ENCODE results near the gene YTHDF1.
"Not testable (repeated sequence)": the region's sequence is repeated elsewhere in the genome, so short reads cannot be mapped to it uniquely, and the experiment has no call there.

YTHDF1 gene

DNA sequence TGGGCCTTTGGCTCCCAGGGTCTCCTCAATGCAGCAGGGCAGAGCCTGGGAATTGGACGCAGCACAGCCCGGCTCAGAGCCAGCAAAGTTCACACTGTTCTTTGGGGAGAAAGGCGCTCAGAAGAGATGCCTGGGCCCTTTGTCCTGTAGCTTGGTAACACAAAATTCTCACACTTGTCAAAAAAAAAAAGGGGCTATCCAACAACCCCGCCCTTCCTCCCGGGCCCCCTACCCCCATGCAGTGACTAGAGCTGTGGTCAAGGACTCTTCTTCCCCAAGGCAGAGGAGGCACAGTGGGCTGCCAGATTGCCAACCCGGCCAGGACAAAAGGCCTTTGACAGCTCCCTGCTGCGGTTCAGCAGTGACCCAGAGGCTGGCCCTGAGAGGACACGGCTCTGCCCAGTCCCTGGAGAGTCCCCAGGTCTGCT, 36.4 kb upstream of the YTHDF1 start:
- H3K18ac ChIP-seq (ENCODE audit: low read depth in 1 of 2, low read length in 2 of 2) = no peak overlapping the region
- H2BK15ac ChIP-seq (ENCODE audit: low read depth, poor library complexity, severe bottlenecking) = no peak overlapping the region
- peaks cover 0 to 39% of the 10 kb centered on the region in 2 experiments for H3K36me3 ChIP-seq (ENCODE audit: control insufficient read depth in 1 of 2, insufficient read depth in 2 of 2, low read depth in 1 of 2, low read length in 2 of 2)
- H3K4ac ChIP-seq (ENCODE audit: low read depth in 1 of 2, low read length in 2 of 2) = no peak overlapping the region
- no peaks in the 10 kb centered on the region for H3K9me3 ChIP-seq (ENCODE audit: control insufficient read depth, low read length)
- no peak overlapping the region for H3K4me2 ChIP-seq (ENCODE audit: low read length, poor library complexity, severe bottlenecking)
- no peak overlapping the region for H2BK120ac ChIP-seq (ENCODE audit: low read depth, low read length)
- H3K14ac ChIP-seq (ENCODE audit: low read length in 2 of 2) = no peak overlapping the region
- no peak overlapping the region for H3K23ac ChIP-seq (ENCODE audit: low read length in 2 of 2)
- 82% methylated on average over 8 of the region's 8 CpGs for WGBS
- H2BK5ac ChIP-seq (ENCODE audit: low read depth, low read length, poor library complexity, severe bottlenecking) = no peak overlapping the region
- no peak overlapping the region for H2AFZ ChIP-seq (ENCODE audit: low read depth, low read length)
- peak overlapping the region; percentile 41 for H2AK5ac ChIP-seq (ENCODE audit: low read length, severe bottlenecking)
- H3K79me1 ChIP-seq (replicated peaks; ENCODE audit: low read length, poor library complexity, severe bottlenecking) = peaks cover 20% of the 10 kb centered on the region
- H3K27ac ChIP-seq (ENCODE audit: low read length, poor library complexity, severe bottlenecking) = no peak overlapping the region
- H3K9ac ChIP-seq (ENCODE audit: low read length) = no peak overlapping the region
- peaks cover 19 to 86% of the 10 kb centered on the region in 2 experiments for H3K27me3 ChIP-seq (ENCODE audit: control insufficient read depth in 1 of 2, insufficient read depth in 1 of 2, low read length in 2 of 2)
- H3K4me1 ChIP-seq (ENCODE audit: control insufficient read depth, insufficient read depth, low read depth, low read length) = peaks cover 76% of the 10 kb centered on the region
- DNase-seq = no peak
- no peak overlapping the region for H2BK12ac ChIP-seq (ENCODE audit: low read length in 2 of 2)
- no peak overlapping the region for H4K91ac ChIP-seq (ENCODE audit: low read length)
- H3K4me3 ChIP-seq (ENCODE audit: insufficient read depth in 1 of 2, low read depth in 1 of 2, low read length in 2 of 2) = no peak overlapping the region
- H4K8ac ChIP-seq (ENCODE audit: low read length) = no peak overlapping the region

DNA sequence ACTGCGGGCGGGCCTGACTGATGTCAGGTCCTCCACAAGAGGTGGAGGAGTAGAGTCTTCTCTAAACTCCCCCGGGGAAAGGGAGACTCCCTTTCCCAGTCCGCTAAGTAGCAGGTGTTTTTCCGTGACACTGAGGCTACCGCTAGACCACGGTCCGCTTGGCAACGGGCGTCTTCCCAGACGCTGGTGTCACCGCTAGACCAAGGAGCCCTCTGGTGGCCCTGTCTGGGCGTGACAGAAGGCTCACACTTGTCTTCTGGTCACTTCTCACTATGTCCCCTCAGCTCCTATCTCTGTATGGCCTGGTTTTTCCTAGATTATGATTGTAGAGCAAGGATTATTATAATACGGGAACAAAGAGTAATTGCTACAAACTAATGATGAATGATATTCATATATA, 35.4 kb upstream of the YTHDF1 start:
- not testable (repeated sequence) for H4K8ac ChIP-seq (ENCODE audit: low read length); H2AFZ ChIP-seq (ENCODE audit: low read depth, low read length); H3K4me3 ChIP-seq (ENCODE audit: insufficient read depth in 1 of 2, low read depth in 1 of 2, low read length in 2 of 2); H3K27ac ChIP-seq (ENCODE audit: low read length, poor library complexity, severe bottlenecking); H2BK12ac ChIP-seq (ENCODE audit: low read length in 2 of 2); H3K18ac ChIP-seq (ENCODE audit: low read depth in 1 of 2, low read length in 2 of 2); H3K9ac ChIP-seq (ENCODE audit: low read length); H3K23ac ChIP-seq (ENCODE audit: low read length in 2 of 2); H4K91ac ChIP-seq (ENCODE audit: low read length); H3K14ac ChIP-seq (ENCODE audit: low read length in 2 of 2); H2BK120ac ChIP-seq (ENCODE audit: low read depth, low read length); H2BK15ac ChIP-seq (ENCODE audit: low read depth, poor library complexity, severe bottlenecking); H2BK5ac ChIP-seq (ENCODE audit: low read depth, low read length, poor library complexity, severe bottlenecking); H3K4me2 ChIP-seq (ENCODE audit: low read length, poor library complexity, severe bottlenecking); H3K9me3 ChIP-seq (ENCODE audit: control insufficient read depth, low read length); H2AK5ac ChIP-seq (ENCODE audit: low read length, severe bottlenecking); H3K4ac ChIP-seq (ENCODE audit: low read depth in 1 of 2, low read length in 2 of 2)
- Histone ChIP-seq H3K27me3 (ENCODE audit: control insufficient read depth in 1 of 2, insufficient read depth in 1 of 2, low read length in 2 of 2) (peaks cover 19 to 86% of the 10 kb centered on the region in 2 experiments), H3K79me1 (replicated peaks; ENCODE audit: low read length, poor library complexity, severe bottlenecking) (peaks cover 20% of the 10 kb centered on the region), H3K4me1 (ENCODE audit: control insufficient read depth, insufficient read depth, low read depth, low read length) (peaks cover 80% of the 10 kb centered on the region), H3K36me3 (ENCODE audit: control insufficient read depth in 1 of 2, insufficient read depth in 2 of 2, low read depth in 1 of 2, low read length in 2 of 2) (peaks cover 0 to 40% of the 10 kb centered on the region in 2 experiments)
- WGBS = 16% methylated on average over 11 of the region's 14 CpGs
- DNase-seq = peak; percentile 34

DNA sequence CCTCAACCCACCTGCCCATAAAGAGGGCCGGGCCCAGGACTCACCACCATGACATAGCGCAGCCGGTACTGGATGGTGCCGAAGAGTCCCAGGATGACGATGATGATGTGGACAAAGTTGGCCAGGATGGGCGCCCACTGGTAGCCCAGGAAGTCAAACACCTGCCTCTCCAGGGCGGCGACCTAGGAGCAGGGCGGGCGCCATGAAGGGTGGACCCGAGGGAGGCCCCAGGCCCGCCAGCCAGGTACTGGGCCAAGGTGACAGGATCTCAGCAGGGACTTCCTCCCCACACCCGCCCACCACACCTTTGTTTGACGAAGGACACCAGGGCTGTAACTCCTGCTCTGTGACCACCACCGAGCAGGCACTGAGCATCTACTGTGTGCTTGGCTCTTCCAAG, 34.0 kb upstream of the YTHDF1 start:
- Histone ChIP-seq H3K4me2 (ENCODE audit: low read length, poor library complexity, severe bottlenecking) (no peak overlapping the region), H3K4me3 (ENCODE audit: insufficient read depth in 1 of 2, low read depth in 1 of 2, low read length in 2 of 2) (no peak overlapping the region)

DNA sequence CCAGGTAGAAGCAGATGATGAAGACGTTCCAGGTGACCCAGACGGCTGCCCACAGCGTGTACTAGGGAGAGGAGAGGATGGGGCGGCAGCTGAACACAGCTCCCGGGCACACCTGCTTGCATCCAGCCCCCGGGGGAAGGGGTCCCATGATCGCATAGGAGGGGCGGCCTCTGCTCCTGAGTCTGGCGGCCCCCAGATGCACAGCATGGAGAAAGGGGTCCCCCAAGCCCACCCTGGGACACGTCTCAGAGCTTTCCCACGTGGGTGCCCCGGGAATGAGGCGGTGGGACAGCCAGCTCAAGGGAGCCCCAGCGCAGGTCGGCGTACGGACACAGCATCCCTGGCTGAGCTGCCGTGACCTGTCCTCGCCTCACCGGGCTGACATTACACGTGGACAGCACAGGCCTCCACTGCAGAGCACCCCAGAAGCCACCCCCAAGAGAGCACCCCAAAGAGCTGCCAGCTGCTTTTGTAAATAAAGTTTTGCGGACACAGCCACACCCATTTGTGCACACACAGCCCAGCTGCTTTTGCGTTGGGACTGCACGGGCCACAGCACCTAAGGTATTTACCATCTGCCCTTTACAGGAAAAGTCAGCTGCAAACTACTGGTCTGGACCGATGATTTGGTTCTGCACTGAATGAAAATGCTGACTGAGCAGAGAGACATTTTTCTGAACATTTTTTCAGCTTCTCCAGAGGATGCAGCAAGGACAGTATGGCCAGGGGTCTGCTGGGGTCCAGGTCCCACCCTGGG, 33.1 kb upstream of the YTHDF1 start:
- no peak overlapping the region for H2BK15ac ChIP-seq (ENCODE audit: low read depth, poor library complexity, severe bottlenecking)
- H3K4me2 ChIP-seq (ENCODE audit: low read length, poor library complexity, severe bottlenecking) = peak overlapping the region; percentile 23
- H2BK120ac ChIP-seq (ENCODE audit: low read depth, low read length) = no peak overlapping the region
- peaks cover 0 to 55% of the 10 kb centered on the region in 2 experiments for H3K36me3 ChIP-seq (ENCODE audit: control insufficient read depth in 1 of 2, insufficient read depth in 2 of 2, low read depth in 1 of 2, low read length in 2 of 2)
- H3K4me1 ChIP-seq (ENCODE audit: control insufficient read depth, insufficient read depth, low read depth, low read length) = peaks cover 67% of the 10 kb centered on the region
- H4K8ac ChIP-seq (ENCODE audit: low read length) = no peak overlapping the region
- H3K4me3 ChIP-seq (ENCODE audit: insufficient read depth in 1 of 2, low read depth in 1 of 2, low read length in 2 of 2) = no peak overlapping the region
- DNase-seq = no peak
- H3K27ac ChIP-seq (ENCODE audit: low read length, poor library complexity, severe bottlenecking) = peak overlapping the region; percentile 65
- H2BK12ac ChIP-seq (ENCODE audit: low read length in 2 of 2) = no peak overlapping the region
- no peaks in the 10 kb centered on the region for H3K9me3 ChIP-seq (ENCODE audit: control insufficient read depth, low read length)
- H3K9ac ChIP-seq (ENCODE audit: low read length) = no peak overlapping the region
- peak overlapping the region; percentile 90 for H2AK5ac ChIP-seq (ENCODE audit: low read length, severe bottlenecking)
- H3K23ac ChIP-seq (ENCODE audit: low read length in 2 of 2) = no peak overlapping the region
- no peak overlapping the region for H3K18ac ChIP-seq (ENCODE audit: low read depth in 1 of 2, low read length in 2 of 2)
- H2AFZ ChIP-seq (ENCODE audit: low read depth, low read length) = no peak overlapping the region
- peaks cover 16% of the 10 kb centered on the region for H3K79me1 ChIP-seq (replicated peaks; ENCODE audit: low read length, poor library complexity, severe bottlenecking)
- H4K91ac ChIP-seq (ENCODE audit: low read length) = no peak overlapping the region
- WGBS = 78% methylated on average over 25 of the region's 25 CpGs
- H3K14ac ChIP-seq (ENCODE audit: low read length in 2 of 2) = no peak overlapping the region
- H2BK5ac ChIP-seq (ENCODE audit: low read depth, low read length, poor library complexity, severe bottlenecking) = peak overlapping the region; percentile 21
- H3K4ac ChIP-seq (ENCODE audit: low read depth in 1 of 2, low read length in 2 of 2) = no peak overlapping the region
- peaks cover 12 to 77% of the 10 kb centered on the region in 2 experiments for H3K27me3 ChIP-seq (ENCODE audit: control insufficient read depth in 1 of 2, insufficient read depth in 1 of 2, low read length in 2 of 2)

More for the DNA sequence above, 34.0 kb upstream of the YTHDF1 start:
- H3K14ac ChIP-seq (ENCODE audit: low read length in 2 of 2) = no peak overlapping the region
- H2AFZ ChIP-seq (ENCODE audit: low read depth, low read length) = no peak overlapping the region
- 94% methylated on average over 15 of the region's 15 CpGs for whole genome bisulfite sequencing
- H3K79me1 ChIP-seq (replicated peaks; ENCODE audit: low read length, poor library complexity, severe bottlenecking) = peaks cover 18% of the 10 kb centered on the region
- peak overlapping the region; percentile 51 for H2BK5ac ChIP-seq (ENCODE audit: low read depth, low read length, poor library complexity, severe bottlenecking)
- H2AK5ac ChIP-seq (ENCODE audit: low read length, severe bottlenecking) = peak overlapping the region; percentile 85
- no peak overlapping the region for H4K8ac ChIP-seq (ENCODE audit: low read length)
- no peak overlapping the region for H3K18ac ChIP-seq (ENCODE audit: low read depth in 1 of 2, low read length in 2 of 2)
- no peak overlapping the region for H3K4ac ChIP-seq (ENCODE audit: low read depth in 1 of 2, low read length in 2 of 2)
- DNase-seq = no peak
- peak overlapping the region; percentile 65 for H3K27ac ChIP-seq (ENCODE audit: low read length, poor library complexity, severe bottlenecking)
- no peak overlapping the region for H2BK120ac ChIP-seq (ENCODE audit: low read depth, low read length)
- no peak overlapping the region for H3K9ac ChIP-seq (ENCODE audit: low read length)
- H3K9me3 ChIP-seq (ENCODE audit: control insufficient read depth, low read length) = no peaks in the 10 kb centered on the region
- H4K91ac ChIP-seq (ENCODE audit: low read length) = no peak overlapping the region
- H2BK12ac ChIP-seq (ENCODE audit: low read length in 2 of 2) = no peak overlapping the region
- no peak overlapping the region for H2BK15ac ChIP-seq (ENCODE audit: low read depth, poor library complexity, severe bottlenecking)
- H3K4me1 ChIP-seq (ENCODE audit: control insufficient read depth, insufficient read depth, low read depth, low read length) = peaks cover 73% of the 10 kb centered on the region
- peaks cover 13 to 74% of the 10 kb centered on the region in 2 experiments for H3K27me3 ChIP-seq (ENCODE audit: control insufficient read depth in 1 of 2, insufficient read depth in 1 of 2, low read length in 2 of 2)
- H3K36me3 ChIP-seq (ENCODE audit: control insufficient read depth in 1 of 2, insufficient read depth in 2 of 2, low read depth in 1 of 2, low read length in 2 of 2) = peaks cover 0 to 46% of the 10 kb centered on the region in 2 experiments
- no peak overlapping the region for H3K23ac ChIP-seq (ENCODE audit: low read length in 2 of 2)

All from mesenchymal stem cell (in vitro differentiated cells and primary cell).